CD4-positive, alpha-beta T cell (primary cell): Measurements from ENCODE around the gene AVEN. TPM values are rescaled to one million over a fixed set of nuclear protein-coding genes. Genes with fewer than 3 reads are reported as not detected.

Source experiments
- ATAC-seq: fragments of 200-7000 bp; cut with Tn5 transposase; one replicate; pipeline ENCODE4 v1.10.0; 2022; ENCODE audit warnings: mild to moderate bottlenecking; ENCODE audit not compliant: poor library complexity
- CTCF ChIA-PET: fragments of 350-600 bp; sonication (Branson Sonifier 250); formaldehyde crosslinking; loops from one replicate; lab custom pipeline; 2021; ENCODE audit warnings: antibody characterized with exemption, inconsistent platforms; lab: Charles Lee
- POLR2A ChIA-PET: fragments of 350-600 bp; sonication (Branson Sonifier 250); formaldehyde crosslinking; loops from one replicate; lab custom pipeline; 2021; ENCODE audit warnings: antibody characterized with exemption, inconsistent platforms; lab: Charles Lee
- DNase-seq, 14 experiments: peaks; one replicate each; pipeline ENCODE4 v3.0.0-alpha.2; 2013 to 2020; ENCODE audit warnings: mixed read lengths in 2 of 14
- H3K27ac ChIP-seq, 2 donors: one replicate each; pipeline versions ENCODE4 v1.5.1 to v1.7.0; 2013; ENCODE audit warnings: low read length in 2 of 2, low read depth in 1 of 2, mild to moderate bottlenecking in 1 of 2
- H3K27me3 ChIP-seq, 2 experiments: 1 replicate in 1 of 2; 2 replicates in 1 of 2; pipeline versions ENCODE4 v1.6.1 to v1.7.0; 2013; ENCODE audit warnings: low read length in 2 of 2, control low read depth in 1 of 2, mild to moderate bottlenecking in 1 of 2, moderate library complexity in 1 of 2; ENCODE audit not compliant: insufficient read depth in 2 of 2, control insufficient read depth in 1 of 2
- H3K36me3 ChIP-seq: one replicate; pipeline ENCODE4 v1.6.1; 2013; ENCODE audit warnings: low read length, control low read depth; ENCODE audit not compliant: insufficient read depth
- H3K4me1 ChIP-seq: one replicate; pipeline ENCODE4 v1.6.1; 2013; ENCODE audit warnings: low read length, control low read depth; ENCODE audit not compliant: insufficient read depth
- H3K4me3 ChIP-seq: one replicate; pipeline ENCODE4 v1.5.1; 2013; ENCODE audit warnings: mild to moderate bottlenecking, low read length, moderate library complexity
- H3K9me3 ChIP-seq, 2 experiments: 1 replicate in 1 of 2; 2 replicates in 1 of 2; pipeline versions ENCODE4 v1.6.1 to v1.7.0; 2013; ENCODE audit warnings: low read length in 2 of 2, mild to moderate bottlenecking in 2 of 2, control low read depth in 1 of 2, moderate library complexity in 1 of 2; ENCODE audit not compliant: control insufficient read depth in 1 of 2, insufficient read depth in 1 of 2
- H3K27ac Mint-ChIP-seq: one replicate; pipeline ENCODE4 v1.8.0; 2020; ENCODE audit warnings: mixed read lengths
- H3K27me3 Mint-ChIP-seq: one replicate; pipeline ENCODE4 v1.8.0; 2021; ENCODE audit warnings: mixed read lengths
- H3K36me3 Mint-ChIP-seq: one replicate; pipeline ENCODE4 v1.8.0; 2021; ENCODE audit warnings: low read depth, mixed read lengths
- H3K4me1 Mint-ChIP-seq: one replicate; pipeline ENCODE4 v1.8.0; 2021; ENCODE audit warnings: low read depth, mixed read lengths
- H3K4me3 Mint-ChIP-seq: one replicate; pipeline ENCODE4 v1.8.0; 2020; ENCODE audit warnings: mild to moderate bottlenecking, mixed read lengths
- H3K9me3 Mint-ChIP-seq: one replicate; pipeline ENCODE4 v1.8.0; 2020; ENCODE audit warnings: mixed read lengths
- intact Hi-C, 2 experiments: fragments of 100-400 bp; cut with DNase I in 1 of 2; cut with micrococcal nuclease in 1 of 2; formaldehyde crosslinking; loops; one replicate each; pipeline versions ENCODE4 v1.15.1 to v1.9.0; 2023 to 2025; cut with DNase I, micrococcal nuclease
- total RNA-seq, 174 experiments: library from RNA in 2 of 174; stranded (reverse) in 2 of 174; gene quantifications; one replicate each; pipeline ENCODE4 v1.2.3 and lab custom pipeline; 2021 to 2026
- TF ChIP-seq, protein P1 (sequence below): fragments of 200-600 bp; IDR thresholded peaks from one replicate; pipeline ENCODE4 v1.8.0; 2022; ENCODE audit warnings: antibody characterized with exemption, mild to moderate bottlenecking

Gene AVEN
- total RNA-seq, 2 experiments from 2014 or later, result 4.5 to 4.9 TPM

- no peaks in the 10 kb centered on the region for H3K27me3 ChIP-seq
- ChIA-PET CTCF (no interaction called here), POLR2A (no interaction called here)
- no peaks in the 10 kb centered on the region for H3K4me1 Mint-ChIP-seq
- H3K4me3 ChIP-seq, result no peak overlapping the region
- no peak overlapping the region for H3K27ac ChIP-seq
- peaks cover 6% of the 10 kb centered on the region for H3K9me3 Mint-ChIP-seq
- H3K4me3 Mint-ChIP-seq, result no peak overlapping the region
- TF ChIP-seq, protein P1, sequence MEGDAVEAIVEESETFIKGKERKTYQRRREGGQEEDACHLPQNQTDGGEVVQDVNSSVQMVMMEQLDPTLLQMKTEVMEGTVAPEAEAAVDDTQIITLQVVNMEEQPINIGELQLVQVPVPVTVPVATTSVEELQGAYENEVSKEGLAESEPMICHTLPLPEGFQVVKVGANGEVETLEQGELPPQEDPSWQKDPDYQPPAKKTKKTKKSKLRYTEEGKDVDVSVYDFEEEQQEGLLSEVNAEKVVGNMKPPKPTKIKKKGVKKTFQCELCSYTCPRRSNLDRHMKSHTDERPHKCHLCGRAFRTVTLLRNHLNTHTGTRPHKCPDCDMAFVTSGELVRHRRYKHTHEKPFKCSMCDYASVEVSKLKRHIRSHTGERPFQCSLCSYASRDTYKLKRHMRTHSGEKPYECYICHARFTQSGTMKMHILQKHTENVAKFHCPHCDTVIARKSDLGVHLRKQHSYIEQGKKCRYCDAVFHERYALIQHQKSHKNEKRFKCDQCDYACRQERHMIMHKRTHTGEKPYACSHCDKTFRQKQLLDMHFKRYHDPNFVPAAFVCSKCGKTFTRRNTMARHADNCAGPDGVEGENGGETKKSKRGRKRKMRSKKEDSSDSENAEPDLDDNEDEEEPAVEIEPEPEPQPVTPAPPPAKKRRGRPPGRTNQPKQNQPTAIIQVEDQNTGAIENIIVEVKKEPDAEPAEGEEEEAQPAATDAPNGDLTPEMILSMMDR, result no peak
- no peaks in the 10 kb centered on the region for H3K4me1 ChIP-seq
- H3K9me3 ChIP-seq, result peaks cover 0 to 3% of the 10 kb centered on the region in 2 experiments
- no peaks in the 10 kb centered on the region for H3K36me3 Mint-ChIP-seq
- H3K27me3 Mint-ChIP-seq, result no peaks in the 10 kb centered on the region
- intact Hi-C loops, result no loop called here
- H3K36me3 ChIP-seq, result no peaks in the 10 kb centered on the region
- DNase-seq, result no peak
- no peak overlapping the region for H3K27ac Mint-ChIP-seq
- no peak for ATAC-seq
Observed at GRCh38 chr15:33888176-33888575, 150.8 kb downstream of the AVEN start.

DNA sequence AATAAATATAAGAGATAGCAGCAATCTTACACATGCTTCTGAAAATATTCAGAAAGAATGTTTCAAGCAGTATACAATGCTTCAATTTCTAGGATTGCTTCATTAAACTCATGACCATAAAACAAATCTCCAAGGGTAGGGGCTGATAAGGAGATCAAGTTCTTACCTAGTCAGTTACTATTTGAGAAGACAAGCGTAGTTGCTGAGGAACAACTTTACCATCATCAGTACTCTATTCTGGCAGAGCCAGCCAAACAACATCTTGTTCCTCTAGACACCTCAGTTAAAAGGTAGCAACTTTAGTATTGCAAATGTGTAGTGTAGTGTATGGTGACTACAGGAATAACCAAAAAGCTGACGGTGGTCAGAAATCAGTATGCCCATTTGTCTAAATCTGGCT, 156.1 kb downstream of the AVEN start:
- Histone ChIP-seq H3K36me3 (no peaks in the 10 kb centered on the region), H3K27me3 (no peaks in the 10 kb centered on the region), H3K4me3 (no peak overlapping the region), H3K9me3 (peaks cover 0 to 3% of the 10 kb centered on the region in 2 experiments), H3K27ac (no peak overlapping the region), H3K4me1 (no peaks in the 10 kb centered on the region)
- H3K9me3 Mint-ChIP-seq, result peaks cover 6% of the 10 kb centered on the region
- DNase-seq, result no peak
- no peak overlapping the region for H3K4me3 Mint-ChIP-seq
- intact Hi-C loops, result no loop called here
- no peak overlapping the region for H3K27ac Mint-ChIP-seq
- POLR2A ChIA-PET, result no interaction called here
- no peaks in the 10 kb centered on the region for H3K27me3 Mint-ChIP-seq
- ATAC-seq, result no peak
- H3K36me3 Mint-ChIP-seq, result no peaks in the 10 kb centered on the region
- CTCF ChIA-PET, result no interaction called here
- TF ChIP-seq, protein P1, result no peak
- H3K4me1 Mint-ChIP-seq, result no peaks in the 10 kb centered on the region

- ATAC-seq, result no peak
- ChIA-PET CTCF (no interaction called here), POLR2A (no interaction called here)
- H3K27me3 Mint-ChIP-seq, result no peaks in the 10 kb centered on the region
- H3K27ac Mint-ChIP-seq, result no peak overlapping the region
- DNase-seq, result no peak
- TF ChIP-seq, protein P1, result no peak
- H3K9me3 Mint-ChIP-seq, result no peaks in the 10 kb centered on the region
- no peaks in the 10 kb centered on the region for H3K36me3 ChIP-seq
- H3K4me3 Mint-ChIP-seq, result no peak overlapping the region
- no peaks in the 10 kb centered on the region for H3K4me1 Mint-ChIP-seq
- intact Hi-C loops, result no loop called here
- H3K36me3 Mint-ChIP-seq, result peaks cover 21% of the 10 kb centered on the region
- no peak overlapping the region for H3K27ac ChIP-seq
- H3K4me1 ChIP-seq, result no peaks in the 10 kb centered on the region
- H3K9me3 ChIP-seq, result no peaks in the 10 kb centered on the region
- no peak overlapping the region for H3K4me3 ChIP-seq
- no peaks in the 10 kb centered on the region for H3K27me3 ChIP-seq
Observed at GRCh38 chr15:33874156-33874555, 164.8 kb downstream of the AVEN start.
